ENCODE measurements around the gene SLC8A3. TPM values are rescaled to one million over a fixed set of nuclear protein-coding genes. Genes with fewer than 3 reads are reported as not detected.
"Not testable (repeated sequence)": the region's sequence is repeated elsewhere in the genome, so short reads cannot be mapped to it uniquely, and the experiment has no call there.

The SLC8A3 gene, protein sequence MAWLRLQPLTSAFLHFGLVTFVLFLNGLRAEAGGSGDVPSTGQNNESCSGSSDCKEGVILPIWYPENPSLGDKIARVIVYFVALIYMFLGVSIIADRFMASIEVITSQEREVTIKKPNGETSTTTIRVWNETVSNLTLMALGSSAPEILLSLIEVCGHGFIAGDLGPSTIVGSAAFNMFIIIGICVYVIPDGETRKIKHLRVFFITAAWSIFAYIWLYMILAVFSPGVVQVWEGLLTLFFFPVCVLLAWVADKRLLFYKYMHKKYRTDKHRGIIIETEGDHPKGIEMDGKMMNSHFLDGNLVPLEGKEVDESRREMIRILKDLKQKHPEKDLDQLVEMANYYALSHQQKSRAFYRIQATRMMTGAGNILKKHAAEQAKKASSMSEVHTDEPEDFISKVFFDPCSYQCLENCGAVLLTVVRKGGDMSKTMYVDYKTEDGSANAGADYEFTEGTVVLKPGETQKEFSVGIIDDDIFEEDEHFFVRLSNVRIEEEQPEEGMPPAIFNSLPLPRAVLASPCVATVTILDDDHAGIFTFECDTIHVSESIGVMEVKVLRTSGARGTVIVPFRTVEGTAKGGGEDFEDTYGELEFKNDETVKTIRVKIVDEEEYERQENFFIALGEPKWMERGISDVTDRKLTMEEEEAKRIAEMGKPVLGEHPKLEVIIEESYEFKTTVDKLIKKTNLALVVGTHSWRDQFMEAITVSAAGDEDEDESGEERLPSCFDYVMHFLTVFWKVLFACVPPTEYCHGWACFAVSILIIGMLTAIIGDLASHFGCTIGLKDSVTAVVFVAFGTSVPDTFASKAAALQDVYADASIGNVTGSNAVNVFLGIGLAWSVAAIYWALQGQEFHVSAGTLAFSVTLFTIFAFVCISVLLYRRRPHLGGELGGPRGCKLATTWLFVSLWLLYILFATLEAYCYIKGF
- under 1 TPM in 4 of 7 donors, not detected in 3; 0.08 to 0.15 (median 0.10) TPM for total RNA-seq
- under 1 TPM; 0.04 to 0.53 TPM for polyA plus RNA-seq
- long read RNA-seq, donor 1: 0 reads
- long read RNA-seq, donor 2: 0 reads
- long read RNA-seq, donor 3: 0 reads

- 0 to 1% (median 0%) methylated on average over 48 to 83 of the region's 83 CpGs for WGBS, 3 donors
- intact Hi-C loops (cut with DNase I): no loop called here
- Histone ChIP-seq H3K36me3 (no peaks in the 10 kb centered on the region), H3K4me1 (ENCODE audit: insufficient read depth) (peaks cover 5% of the 10 kb centered on the region), H3K27me3 (no peaks in the 10 kb centered on the region), H3K4me3 (no peak within 1 kb of the TSS), H3K9me3 (no peaks in the 10 kb centered on the region), H3K27ac (no peak within 1 kb of the TSS)
- no peak for DNase-seq
- TF ChIP-seq, protein P1, sequence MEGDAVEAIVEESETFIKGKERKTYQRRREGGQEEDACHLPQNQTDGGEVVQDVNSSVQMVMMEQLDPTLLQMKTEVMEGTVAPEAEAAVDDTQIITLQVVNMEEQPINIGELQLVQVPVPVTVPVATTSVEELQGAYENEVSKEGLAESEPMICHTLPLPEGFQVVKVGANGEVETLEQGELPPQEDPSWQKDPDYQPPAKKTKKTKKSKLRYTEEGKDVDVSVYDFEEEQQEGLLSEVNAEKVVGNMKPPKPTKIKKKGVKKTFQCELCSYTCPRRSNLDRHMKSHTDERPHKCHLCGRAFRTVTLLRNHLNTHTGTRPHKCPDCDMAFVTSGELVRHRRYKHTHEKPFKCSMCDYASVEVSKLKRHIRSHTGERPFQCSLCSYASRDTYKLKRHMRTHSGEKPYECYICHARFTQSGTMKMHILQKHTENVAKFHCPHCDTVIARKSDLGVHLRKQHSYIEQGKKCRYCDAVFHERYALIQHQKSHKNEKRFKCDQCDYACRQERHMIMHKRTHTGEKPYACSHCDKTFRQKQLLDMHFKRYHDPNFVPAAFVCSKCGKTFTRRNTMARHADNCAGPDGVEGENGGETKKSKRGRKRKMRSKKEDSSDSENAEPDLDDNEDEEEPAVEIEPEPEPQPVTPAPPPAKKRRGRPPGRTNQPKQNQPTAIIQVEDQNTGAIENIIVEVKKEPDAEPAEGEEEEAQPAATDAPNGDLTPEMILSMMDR (IDR thresholded peaks at IDR 0.05): no peak
- TF ChIP-seq EP300 (IDR thresholded peaks at IDR 0.05): no peak
Measured at GRCh38 chr14:70188659-70189455, at the start of gene SLC8A3. Gene SLC8A3, minus strand, starts transcription at chr14:70188951. Its CDS starts 20,529 bp downstream, at chr14:70168422.

DNA sequence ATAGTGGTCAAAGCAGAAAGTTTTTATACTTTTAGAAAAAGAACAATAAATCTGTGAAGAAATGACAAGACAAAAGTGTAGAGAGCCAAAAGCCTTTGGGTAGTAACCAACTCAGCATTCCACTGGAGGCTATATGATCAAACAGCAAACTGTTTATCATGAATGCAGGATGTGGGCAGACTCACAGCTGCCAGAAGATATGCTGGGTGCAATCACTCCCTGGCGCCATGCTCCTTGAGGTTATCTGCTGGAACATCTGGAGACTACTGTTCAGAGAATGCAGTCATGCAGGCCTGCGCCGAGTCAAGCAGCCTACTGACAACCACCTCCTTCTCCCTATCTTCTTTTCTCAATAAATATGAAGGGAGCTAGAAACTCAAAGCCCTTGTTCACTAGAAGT lies 49.0 kb upstream of the SLC8A3 start:
- no peak for DNase-seq
- 22 to 51% (median 32%) methylated on average over 3 of the region's 3 CpGs for WGBS, 3 donors
- no peaks in the 10 kb centered on the region for H3K36me3 ChIP-seq
- no peaks in the 10 kb centered on the region for H3K27me3 ChIP-seq
- intact Hi-C loops (cut with DNase I): no loop called here
- no peak for TF ChIP-seq POLR2A (IDR thresholded peaks at IDR 0.05)
- TF ChIP-seq EP300 (IDR thresholded peaks at IDR 0.05): no peak
- TF ChIP-seq, protein P1 (IDR thresholded peaks at IDR 0.05): no peak
- H3K4me1 ChIP-seq (ENCODE audit: insufficient read depth): no peaks in the 10 kb centered on the region
- no peak overlapping the region for H3K4me3 ChIP-seq
- H3K9me3 ChIP-seq: no peaks in the 10 kb centered on the region
- H3K27ac ChIP-seq: no peak overlapping the region

DNA sequence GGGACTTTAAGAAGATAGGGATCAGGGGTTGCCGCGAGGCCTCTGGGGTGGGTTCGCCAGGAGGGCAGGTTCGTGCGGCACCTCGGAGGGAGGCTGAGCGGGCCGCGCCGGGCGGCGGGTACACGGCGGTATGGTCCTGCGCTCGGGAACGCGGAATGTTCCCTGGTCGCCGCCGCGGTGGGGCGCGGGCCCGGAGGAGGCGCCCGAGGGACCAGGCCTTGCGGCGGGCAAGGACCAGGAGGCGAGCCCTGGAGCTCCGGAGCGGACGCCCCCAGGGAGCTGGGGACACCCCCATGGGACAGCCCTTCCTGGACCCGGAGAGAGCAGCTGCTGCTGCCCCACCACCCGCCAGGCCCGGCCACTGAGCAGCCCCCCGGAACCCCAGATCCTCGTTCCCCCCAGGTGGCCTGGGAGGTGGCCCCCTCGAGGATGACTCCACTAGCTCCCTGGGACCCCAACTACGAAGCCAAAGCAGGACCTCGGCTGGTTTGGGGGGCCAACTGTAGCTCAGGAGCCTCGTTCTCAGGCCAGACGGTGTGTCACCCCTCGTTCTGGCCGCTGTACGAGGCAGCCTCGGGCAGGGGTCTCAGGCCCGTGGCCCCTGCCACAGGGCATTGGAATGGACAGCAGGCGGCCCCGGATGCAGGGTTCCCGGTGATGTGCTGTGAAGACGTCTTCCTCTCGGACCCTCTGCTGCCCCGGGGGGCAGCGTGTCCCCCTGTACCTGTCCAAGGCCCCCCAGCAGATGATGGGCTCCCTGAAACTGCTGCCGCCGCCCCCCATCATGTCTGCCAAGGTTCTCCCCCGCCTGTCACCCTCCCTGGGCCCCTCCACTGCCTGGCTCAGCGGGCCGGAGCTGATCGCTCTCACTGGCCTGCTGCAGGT lies 45.6 kb upstream of the SLC8A3 start:
- no peak for DNase-seq
- 87 to 90% (median 89%) methylated on average over 52 to 61 of the region's 61 CpGs for WGBS, 3 donors
- no peaks in the 10 kb centered on the region for H3K9me3 ChIP-seq
- H3K4me3 ChIP-seq: no peak overlapping the region
- no peaks in the 10 kb centered on the region for H3K27me3 ChIP-seq
- H3K27ac ChIP-seq: no peak overlapping the region
- TF ChIP-seq, protein P1 (IDR thresholded peaks at IDR 0.05): no peak
- TF ChIP-seq EP300 (IDR thresholded peaks at IDR 0.05) (no peak), POLR2A (IDR thresholded peaks at IDR 0.05) (no peak)
- H3K36me3 ChIP-seq: no peaks in the 10 kb centered on the region
- no peaks in the 10 kb centered on the region for H3K4me1 ChIP-seq (ENCODE audit: insufficient read depth)
- intact Hi-C loops (cut with DNase I): no loop called here

DNA sequence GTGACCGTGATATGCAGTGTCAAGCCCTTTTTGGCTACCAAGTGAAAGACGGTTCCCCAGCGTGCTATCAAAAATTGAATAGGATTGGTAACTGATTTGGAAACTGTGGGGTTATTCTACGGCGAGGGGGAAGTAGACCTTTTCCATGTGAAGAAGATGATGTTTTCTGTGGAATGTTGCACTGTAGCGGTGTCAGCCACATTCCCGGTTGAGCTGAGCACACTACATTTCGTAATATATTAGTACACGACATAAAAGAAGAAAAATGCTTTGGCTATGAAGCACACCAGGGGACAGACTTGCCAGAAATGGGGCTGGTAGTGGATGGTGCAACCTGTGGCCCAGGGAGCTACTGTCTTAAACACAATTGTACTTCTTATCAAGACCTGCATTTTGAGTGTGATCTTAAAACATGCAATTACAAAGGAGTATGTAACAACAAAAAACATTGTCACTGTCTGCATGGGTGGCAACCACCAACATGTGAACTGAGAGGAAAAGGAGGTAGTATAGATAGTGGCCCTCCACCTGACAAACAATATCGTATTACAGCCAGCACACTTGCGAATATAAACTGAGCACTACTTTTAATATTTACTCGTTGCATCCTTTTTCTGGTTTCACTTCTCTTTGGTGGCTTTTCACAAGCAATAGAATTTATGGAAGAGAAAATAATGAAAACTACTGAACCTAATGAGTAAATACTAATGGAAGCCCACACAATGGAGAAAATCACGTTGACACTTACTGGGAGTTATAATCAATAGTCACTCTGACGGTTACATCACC lies 43.2 kb upstream of the SLC8A3 start:
- 81 to 86% (median 85%) methylated on average over 14 of the region's 14 CpGs for WGBS, 3 donors
- intact Hi-C loops (cut with DNase I); H3K4me1 ChIP-seq (ENCODE audit: insufficient read depth); H3K27ac ChIP-seq; H3K4me3 ChIP-seq; H3K27me3 ChIP-seq; H3K36me3 ChIP-seq; DNase-seq; H3K9me3 ChIP-seq: not testable (repeated sequence)

DNA sequence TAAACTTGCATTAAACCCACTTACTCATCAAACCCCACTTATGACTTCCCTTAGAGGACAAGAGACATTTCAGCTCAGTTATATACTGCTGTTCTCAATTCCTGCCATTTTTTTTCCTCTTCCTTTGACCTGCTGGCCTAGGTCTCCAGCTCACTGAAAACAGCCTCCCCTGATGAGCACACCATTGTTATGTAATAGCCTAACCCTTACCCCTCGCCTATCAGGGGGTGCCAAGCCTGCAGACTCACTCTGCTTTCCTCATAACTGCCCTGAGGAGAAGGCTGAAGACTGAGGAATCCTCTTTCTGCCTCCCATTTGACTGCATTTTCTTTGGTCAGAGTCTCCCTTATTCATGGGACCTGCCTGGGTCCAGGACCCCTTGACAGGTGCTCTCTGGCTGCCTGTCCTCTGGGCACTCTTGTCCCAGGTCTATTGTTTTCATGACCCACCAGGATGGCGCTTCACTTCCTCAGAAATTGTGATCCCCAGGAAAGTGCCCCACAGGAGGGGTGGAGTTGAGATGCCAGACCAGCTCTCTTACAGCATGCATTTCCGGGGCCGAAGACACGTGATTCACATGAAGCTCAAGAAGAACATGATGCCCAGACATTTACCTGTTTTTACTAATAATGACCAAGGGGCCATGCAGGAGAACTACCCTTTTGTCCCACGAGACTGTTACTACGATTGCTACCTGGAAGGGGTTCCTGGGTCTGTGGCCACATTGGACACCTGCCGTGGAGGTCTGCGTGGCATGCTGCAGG lies 41.3 kb upstream of the SLC8A3 start:
- H3K4me3 ChIP-seq; H3K27ac ChIP-seq; H3K9me3 ChIP-seq; H3K4me1 ChIP-seq (ENCODE audit: insufficient read depth); H3K36me3 ChIP-seq; DNase-seq; H3K27me3 ChIP-seq; intact Hi-C loops (cut with DNase I): not testable (repeated sequence)
- 71 to 74% (median 73%) methylated on average over 8 to 9 of the region's 9 CpGs for WGBS, 3 donors
